Right lobe of liver (tissue), 6 donors: ENCODE results near the gene SCFD2. TPM values are rescaled to one million over a fixed set of nuclear protein-coding genes. Genes with fewer than 3 reads are reported as not detected.

ENCODE experiments used
- ATAC-seq, 4 donors: fragments of 200-7000 bp; cut with Tn5 transposase; one replicate each; pipeline ENCODE4 v1.9.1; 2020; ENCODE audit warnings: mild to moderate bottlenecking in 4 of 4, moderate library complexity in 4 of 4
- DNase-seq, 3 donors: peaks; one replicate each; pipeline ENCODE4 v3.0.0-alpha.2; 2020
- H3K27ac ChIP-seq, 3 donors: fragments of 200-600 bp; one replicate each; pipeline ENCODE4 v1.8.0; 2022
- H3K27me3 ChIP-seq, 2 donors: fragments of 200-600 bp; one replicate each; pipeline ENCODE4 v1.8.0; 2022
- H3K36me3 ChIP-seq, 4 donors: fragments of 200-600 bp; sonication (generic) in 1 of 4; one replicate each; pipeline versions ENCODE4 v1.5.1 to v1.8.0; 2017 to 2022; ENCODE audit warnings: control low read depth in 1 of 4
- H3K4me1 ChIP-seq, 4 donors: fragments of 200-600 bp; sonication (generic) in 1 of 4; one replicate each; pipeline versions ENCODE4 v1.5.1 to v1.8.0; 2017 to 2022; ENCODE audit warnings: control low read depth in 1 of 4
- H3K4me3 ChIP-seq, 3 donors: fragments of 200-600 bp; one replicate each; pipeline ENCODE4 v1.8.0; 2022
- H3K9me3 ChIP-seq, 4 donors: fragments of 200-600 bp; sonication (generic) in 1 of 4; one replicate each; pipeline versions ENCODE4 v1.5.1 to v1.8.0; 2017 to 2022; ENCODE audit warnings: control low read depth in 1 of 4
- POLR2A ChIP-seq: fragments of 450-650 bp; IDR thresholded peaks from one replicate; pipeline ENCODE4 v1.6.1; 2017; ENCODE audit warnings: antibody characterized with exemption, mild to moderate bottlenecking
- WGBS: methylation state at CpG from one replicate; pipeline ENCODE4 v1.1.6; 2018; ENCODE audit warnings: low coverage, low lambda C conversion rate; ENCODE audit not compliant: insufficient coverage; ENCODE audit errors: missing lambda C conversion rate; 5-methylcytosine and 5-hydroxymethylcytosine counted together
- intact Hi-C, 2 donors: fragments of 100-400 bp; cut with DNase I; formaldehyde crosslinking; loops; one replicate each; pipeline versions ENCODE4 v1.11.2 to v1.14.1; 2022
- total RNA-seq, 6 experiments: library from RNA; depleted of rRNA in 2 of 6; stranded (reverse); fragments of >200 nt in 2 of 6; fragmentation: NEBNext Ultra II Directional in 3 of 6; extraction: Animal tissue kit (Norgen Biotek cat#: 25700) in 3 of 6; gene quantifications; one replicate each; pipeline versions ENCODE4 v1.1.0 to v1.2.4, GENCODE V29; 2016 to 2023
- TF ChIP-seq, protein P1 (sequence below), 4 donors: fragments of 200-600 bp in 3 of 4; fragments of 450-650 bp in 1 of 4; IDR thresholded peaks; one replicate each; pipeline versions ENCODE4 v1.5.1 to v1.8.0; 2016 to 2022; ENCODE audit warnings: antibody characterized with exemption in 4 of 4, mild to moderate bottlenecking in 2 of 4
- donor health status: DM: no; HTN: yes; CAD: no.
- donor health status: DM: no; HTN: no; CAD: no.
- donor health status: DM: no; HTN: no; CAD: no.
- donor health status: DM: no; HTN: yes; CAD: no.
- donor health status: DM: no; HTN: yes; CAD: no.

Gene SCFD2
- total RNA-seq, 6 experiments from 2014 or later = 7.6 to 17.1 (median 10.3) TPM

GRCh38 chr4:52883183-52883621 is 482.7 kb downstream of the SCFD2 start:
- H3K27me3 ChIP-seq = no peaks in the 10 kb centered on the region
- H3K4me3 ChIP-seq = no peak overlapping the region
- ATAC-seq = no peak
- no peak overlapping the region for H3K27ac ChIP-seq
- intact Hi-C loops = no loop called here
- H3K4me1 ChIP-seq = no peaks in the 10 kb centered on the region
- H3K36me3 ChIP-seq = no peaks in the 10 kb centered on the region
- no peak for TF ChIP-seq POLR2A
- TF ChIP-seq, protein P1, sequence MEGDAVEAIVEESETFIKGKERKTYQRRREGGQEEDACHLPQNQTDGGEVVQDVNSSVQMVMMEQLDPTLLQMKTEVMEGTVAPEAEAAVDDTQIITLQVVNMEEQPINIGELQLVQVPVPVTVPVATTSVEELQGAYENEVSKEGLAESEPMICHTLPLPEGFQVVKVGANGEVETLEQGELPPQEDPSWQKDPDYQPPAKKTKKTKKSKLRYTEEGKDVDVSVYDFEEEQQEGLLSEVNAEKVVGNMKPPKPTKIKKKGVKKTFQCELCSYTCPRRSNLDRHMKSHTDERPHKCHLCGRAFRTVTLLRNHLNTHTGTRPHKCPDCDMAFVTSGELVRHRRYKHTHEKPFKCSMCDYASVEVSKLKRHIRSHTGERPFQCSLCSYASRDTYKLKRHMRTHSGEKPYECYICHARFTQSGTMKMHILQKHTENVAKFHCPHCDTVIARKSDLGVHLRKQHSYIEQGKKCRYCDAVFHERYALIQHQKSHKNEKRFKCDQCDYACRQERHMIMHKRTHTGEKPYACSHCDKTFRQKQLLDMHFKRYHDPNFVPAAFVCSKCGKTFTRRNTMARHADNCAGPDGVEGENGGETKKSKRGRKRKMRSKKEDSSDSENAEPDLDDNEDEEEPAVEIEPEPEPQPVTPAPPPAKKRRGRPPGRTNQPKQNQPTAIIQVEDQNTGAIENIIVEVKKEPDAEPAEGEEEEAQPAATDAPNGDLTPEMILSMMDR (IDR thresholded peaks at IDR 0.05) = no peak
- WGBS = 72% methylated on average over 3 of the region's 4 CpGs
- DNase-seq = no peak
- no peaks in the 10 kb centered on the region for H3K9me3 ChIP-seq

DNA sequence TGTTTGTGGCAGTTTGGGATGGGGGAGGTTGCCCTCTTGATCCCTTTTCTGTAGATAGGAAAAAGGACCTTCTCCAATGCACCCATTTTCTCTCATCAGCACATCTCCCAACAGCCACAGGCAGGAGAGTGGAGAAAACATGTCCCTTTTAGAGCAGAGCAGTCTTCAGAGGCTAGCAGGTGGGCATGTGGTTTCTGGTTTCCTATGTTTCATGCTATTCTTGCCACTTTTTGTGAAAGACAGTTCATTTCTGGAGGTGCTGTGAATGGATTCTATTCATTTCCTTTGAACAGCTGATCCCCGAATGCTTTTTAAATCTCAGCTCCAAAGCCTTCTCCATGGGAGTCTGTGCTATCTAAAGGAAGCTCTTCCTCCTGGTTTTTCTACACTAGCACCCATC is 484.9 kb downstream of the SCFD2 start:
- no peak for DNase-seq
- Histone ChIP-seq H3K27me3 (no peaks in the 10 kb centered on the region), H3K27ac (no peak overlapping the region), H3K36me3 (no peaks in the 10 kb centered on the region), H3K9me3 (no peaks in the 10 kb centered on the region), H3K4me3 (no peak overlapping the region), H3K4me1 (no peaks in the 10 kb centered on the region)
- ATAC-seq = no peak
- TF ChIP-seq, protein P1 (IDR thresholded peaks at IDR 0.05) = no peak
- no peak for TF ChIP-seq POLR2A
- intact Hi-C loops = no loop called here
- WGBS = 100% methylated on average over 1 of the region's 1 CpG

- Histone ChIP-seq H3K36me3 (no peaks in the 10 kb centered on the region), H3K27ac (no peak overlapping the region), H3K9me3 (no peaks in the 10 kb centered on the region), H3K27me3 (no peaks in the 10 kb centered on the region), H3K4me1 (no peaks in the 10 kb centered on the region), H3K4me3 (no peak overlapping the region)
- ATAC-seq (no peak), DNase-seq (no peak)
- intact Hi-C loops = no loop called here
- TF ChIP-seq POLR2A = no peak
- TF ChIP-seq, protein P1 (IDR thresholded peaks at IDR 0.05) = no peak
- 80% methylated on average over 1 of the region's 3 CpGs for WGBS
Measured at GRCh38 chr4:52879471-52879870, 486.4 kb downstream of the SCFD2 start.

DNA sequence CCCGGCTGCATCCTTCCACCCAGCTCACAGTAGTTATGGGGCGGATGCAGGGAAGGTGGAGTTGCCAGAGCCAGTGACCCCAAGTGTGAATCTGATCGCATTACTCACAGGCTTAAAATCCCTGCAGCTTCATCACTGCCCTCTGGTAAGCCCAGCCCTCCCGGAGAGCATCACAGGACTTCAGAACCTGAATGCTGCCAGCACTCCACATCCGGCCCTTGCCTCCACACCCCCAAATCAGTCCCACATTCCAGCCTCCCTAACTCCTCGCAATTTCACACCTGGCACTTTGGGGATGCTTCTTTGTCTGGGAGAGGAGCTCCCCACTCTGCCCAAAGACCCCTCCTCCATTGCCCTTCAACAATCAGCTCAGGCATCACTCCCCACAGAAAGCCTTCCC is 488.2 kb downstream of the SCFD2 start:
- Histone ChIP-seq H3K9me3 (no peaks in the 10 kb centered on the region), H3K4me3 (no peak overlapping the region), H3K4me1 (no peaks in the 10 kb centered on the region), H3K36me3 (no peaks in the 10 kb centered on the region), H3K27ac (no peak overlapping the region), H3K27me3 (no peaks in the 10 kb centered on the region)
- intact Hi-C loops = no loop called here
- ATAC-seq (no peak), DNase-seq (no peak)
- TF ChIP-seq, protein P1 (IDR thresholded peaks at IDR 0.05) = no peak
- TF ChIP-seq POLR2A = no peak
- 94% methylated on average over 2 of the region's 6 CpGs for WGBS

GRCh38 chr4:52877036-52877435 is 488.8 kb downstream of the SCFD2 start:
- Histone ChIP-seq H3K27me3 (no peaks in the 10 kb centered on the region), H3K36me3 (no peaks in the 10 kb centered on the region), H3K4me3 (no peak overlapping the region), H3K9me3 (no peaks in the 10 kb centered on the region), H3K4me1 (no peaks in the 10 kb centered on the region), H3K27ac (no peak overlapping the region)
- no peak for ATAC-seq
- intact Hi-C loops = no loop called here
- 40% methylated on average over 1 of the region's 2 CpGs for WGBS
- DNase-seq = no peak
- TF ChIP-seq, protein P1 (IDR thresholded peaks at IDR 0.05) = no peak
- TF ChIP-seq POLR2A = no peak
